AG04449 (cell line): ENCODE results near the gene PARP12.

Source experiments
- CTCF ChIA-PET: fragments of 350-600 bp; formaldehyde crosslinking; extraction: SDS; loops from one replicate; lab custom pipeline; 2021; ENCODE audit warnings: antibody characterized with exemption; lab: Yijun Ruan, JAX
- POLR2A ChIA-PET: fragments of 400-600, 350-600 bp; formaldehyde crosslinking; extraction: SDS; loops from one replicate; lab custom pipeline; 2020; ENCODE audit warnings: antibody characterized with exemption, inconsistent platforms; lab: Yijun Ruan, JAX
- DNase-seq: peaks from one replicate; pipeline ENCODE4 v3.0.0-alpha.2; 2010; ENCODE audit warnings: low read depth, low spot score
- H3K4me3 ChIP-seq: 2 replicates; pipeline ENCODE4 v1.5.1; 2011; ENCODE audit warnings: low read depth, mild to moderate bottlenecking, control low read depth, low read length
- CTCF ChIP-seq: IDR thresholded peaks from one replicate; pipeline ENCODE4 v1.5.1; 2011; ENCODE audit warnings: mild to moderate bottlenecking, moderate library complexity, low read length, control low read depth, inconsistent platforms; ENCODE audit not compliant: insufficient read depth; ENCODE audit errors: missing control alignments

Gene PARP12

GRCh38 chr7:139989366-139990141 is 73.2 kb downstream of the PARP12 start:
- TF ChIP-seq CTCF = no peak
- POLR2A ChIA-PET = no interaction called here
- H3K4me3 ChIP-seq = no peak overlapping the region
- CTCF ChIA-PET = interaction anchor here (1.1 to 5.8 kb wide), 6 partner anchors 12 to 387 kb away, joined by 3 to 31 read pairs (median 10); no protein-coding TSS in a partner anchor
- no peak for DNase-seq

- no peak overlapping the region for H3K4me3 ChIP-seq
- POLR2A ChIA-PET = no interaction called here
- TF ChIP-seq CTCF = no peak
- CTCF ChIA-PET = interaction anchor here (1.0 to 5.8 kb wide), 7 partner anchors 9 to 386 kb away, joined by 3 to 31 read pairs (median 5); no protein-coding TSS in a partner anchor
- DNase-seq = no peak
These were observed 74.8 kb downstream of the PARP12 start for GRCh38 chr7:139987691-139988516.

DNA sequence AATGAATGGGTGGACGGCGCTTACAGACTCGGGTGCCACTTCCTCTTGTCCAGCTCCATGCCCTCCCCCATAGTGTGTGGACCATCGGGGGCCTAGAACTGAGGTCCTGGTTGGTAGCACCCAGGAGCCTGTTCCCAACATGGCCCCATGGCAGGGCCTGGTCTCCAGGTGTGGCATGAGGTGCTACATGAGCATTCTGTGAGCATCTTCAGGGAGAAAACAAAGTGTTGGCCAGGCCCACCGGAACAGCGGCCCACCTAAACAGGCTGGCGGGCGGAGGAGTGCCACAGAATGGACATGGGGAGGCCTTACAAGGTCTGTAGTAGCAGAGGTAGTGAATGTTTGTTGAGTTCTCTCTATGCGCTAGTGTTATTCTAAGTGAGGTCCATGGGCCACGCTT is 76.9 kb downstream of the PARP12 start:
- POLR2A ChIA-PET = no interaction called here
- TF ChIP-seq CTCF = no peak
- no peak overlapping the region for H3K4me3 ChIP-seq
- no peak for DNase-seq
- CTCF ChIA-PET = interaction anchor here (0.7 to 5.8 kb wide), 4 partner anchors 12 to 367 kb away, joined by 3 to 31 read pairs (median 3); no protein-coding TSS in a partner anchor

DNA sequence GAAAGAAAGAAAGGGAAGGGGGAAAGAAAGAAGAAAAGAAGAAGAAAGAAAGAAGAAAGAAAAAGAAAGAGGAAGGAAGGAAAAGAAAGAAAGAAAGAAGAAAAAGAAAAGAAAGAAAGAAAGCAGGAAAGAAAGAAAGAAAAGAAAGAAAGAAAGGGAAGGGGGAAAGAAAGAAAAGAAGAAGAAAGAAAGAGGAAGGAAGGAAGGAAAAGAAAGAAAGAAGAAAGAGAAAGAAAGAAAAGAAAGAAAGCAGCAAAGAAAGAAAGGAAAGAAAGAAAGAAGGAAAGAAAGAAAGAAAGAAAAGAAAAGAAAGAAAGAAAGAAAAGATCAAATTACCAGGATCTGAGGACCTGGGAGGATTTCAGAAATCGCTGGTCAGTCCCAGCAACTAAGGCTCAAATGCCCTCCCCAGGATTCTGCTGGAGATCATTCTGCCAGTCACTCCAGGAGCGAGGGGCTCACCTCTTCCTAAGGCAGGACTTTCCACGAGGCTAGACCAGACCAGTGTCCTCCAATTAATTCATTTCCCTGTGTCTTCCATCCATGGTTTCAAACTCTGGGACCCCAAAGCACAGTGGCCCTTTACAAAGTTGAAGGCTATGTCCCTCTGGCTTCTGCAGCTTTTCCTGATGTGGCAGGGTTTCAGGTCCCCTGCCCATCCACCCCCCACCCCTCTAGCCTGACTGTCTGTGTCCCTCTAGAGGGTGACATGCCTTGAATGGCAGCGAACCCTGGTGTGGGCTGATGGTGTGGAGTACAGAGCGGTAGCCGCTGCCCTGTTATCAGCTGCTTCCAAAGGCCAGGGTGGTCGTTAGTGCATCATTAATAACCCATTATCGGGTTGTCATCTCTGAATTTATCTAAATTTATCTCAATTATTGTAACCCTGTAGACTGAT is 77.9 kb downstream of the PARP12 start:
- no peak for TF ChIP-seq CTCF
- CTCF ChIA-PET = interaction anchor here (0.7 to 5.8 kb wide), 4 partner anchors 11 to 366 kb away, joined by 3 to 31 read pairs (median 3); no protein-coding TSS in a partner anchor
- POLR2A ChIA-PET = no interaction called here

GRCh38 chr7:139982927-139983920 is 79.5 kb downstream of the PARP12 start:
- CTCF ChIA-PET = no interaction called here
- no peak overlapping the region for H3K4me3 ChIP-seq
- TF ChIP-seq CTCF = no peak
- POLR2A ChIA-PET = no interaction called here
- DNase-seq = no peak

More for the DNA sequence above, 77.9 kb downstream of the PARP12 start:
- H3K4me3 ChIP-seq = no peak overlapping the region
- no peak for DNase-seq
